Measurements from ENCODE around the gene ERAL1. TPM values are rescaled to one million over a fixed set of nuclear protein-coding genes. Genes with fewer than 3 reads are reported as not detected.

The ERAL1 gene
- total and polyA plus RNA-seq, 2 of the 13 experiments (the other 11 are each of a cell fraction or from before 2014, with no cell fraction given) = 46.9 to 72.2 TPM

DNA sequence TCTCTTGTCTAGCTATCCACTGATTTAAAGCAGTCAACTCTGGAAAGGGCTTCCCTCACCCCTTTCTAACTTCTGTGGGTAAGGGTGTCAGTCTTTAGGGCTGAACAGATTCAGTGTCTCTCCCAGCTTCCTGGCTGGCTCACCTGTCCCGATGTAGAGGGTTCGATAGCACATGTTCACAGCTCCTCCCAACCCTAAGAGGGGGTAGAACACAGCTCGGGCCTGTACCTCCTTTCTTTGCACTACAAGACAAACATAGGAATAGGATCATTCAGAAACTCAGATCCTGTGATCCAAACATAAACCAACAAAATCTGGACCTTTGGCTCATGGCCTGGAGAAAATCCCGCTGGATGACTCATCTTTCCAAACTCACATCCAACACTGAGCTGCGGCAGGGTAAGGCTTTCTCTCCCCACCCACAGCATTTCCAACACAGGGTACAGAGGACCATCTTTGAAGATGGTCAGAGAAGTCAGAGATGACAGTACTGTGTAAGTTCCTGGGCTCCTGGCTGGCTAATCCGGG is 53.9 kb downstream of the ERAL1 start (continued):
- TF ChIP-seq, protein P1, sequence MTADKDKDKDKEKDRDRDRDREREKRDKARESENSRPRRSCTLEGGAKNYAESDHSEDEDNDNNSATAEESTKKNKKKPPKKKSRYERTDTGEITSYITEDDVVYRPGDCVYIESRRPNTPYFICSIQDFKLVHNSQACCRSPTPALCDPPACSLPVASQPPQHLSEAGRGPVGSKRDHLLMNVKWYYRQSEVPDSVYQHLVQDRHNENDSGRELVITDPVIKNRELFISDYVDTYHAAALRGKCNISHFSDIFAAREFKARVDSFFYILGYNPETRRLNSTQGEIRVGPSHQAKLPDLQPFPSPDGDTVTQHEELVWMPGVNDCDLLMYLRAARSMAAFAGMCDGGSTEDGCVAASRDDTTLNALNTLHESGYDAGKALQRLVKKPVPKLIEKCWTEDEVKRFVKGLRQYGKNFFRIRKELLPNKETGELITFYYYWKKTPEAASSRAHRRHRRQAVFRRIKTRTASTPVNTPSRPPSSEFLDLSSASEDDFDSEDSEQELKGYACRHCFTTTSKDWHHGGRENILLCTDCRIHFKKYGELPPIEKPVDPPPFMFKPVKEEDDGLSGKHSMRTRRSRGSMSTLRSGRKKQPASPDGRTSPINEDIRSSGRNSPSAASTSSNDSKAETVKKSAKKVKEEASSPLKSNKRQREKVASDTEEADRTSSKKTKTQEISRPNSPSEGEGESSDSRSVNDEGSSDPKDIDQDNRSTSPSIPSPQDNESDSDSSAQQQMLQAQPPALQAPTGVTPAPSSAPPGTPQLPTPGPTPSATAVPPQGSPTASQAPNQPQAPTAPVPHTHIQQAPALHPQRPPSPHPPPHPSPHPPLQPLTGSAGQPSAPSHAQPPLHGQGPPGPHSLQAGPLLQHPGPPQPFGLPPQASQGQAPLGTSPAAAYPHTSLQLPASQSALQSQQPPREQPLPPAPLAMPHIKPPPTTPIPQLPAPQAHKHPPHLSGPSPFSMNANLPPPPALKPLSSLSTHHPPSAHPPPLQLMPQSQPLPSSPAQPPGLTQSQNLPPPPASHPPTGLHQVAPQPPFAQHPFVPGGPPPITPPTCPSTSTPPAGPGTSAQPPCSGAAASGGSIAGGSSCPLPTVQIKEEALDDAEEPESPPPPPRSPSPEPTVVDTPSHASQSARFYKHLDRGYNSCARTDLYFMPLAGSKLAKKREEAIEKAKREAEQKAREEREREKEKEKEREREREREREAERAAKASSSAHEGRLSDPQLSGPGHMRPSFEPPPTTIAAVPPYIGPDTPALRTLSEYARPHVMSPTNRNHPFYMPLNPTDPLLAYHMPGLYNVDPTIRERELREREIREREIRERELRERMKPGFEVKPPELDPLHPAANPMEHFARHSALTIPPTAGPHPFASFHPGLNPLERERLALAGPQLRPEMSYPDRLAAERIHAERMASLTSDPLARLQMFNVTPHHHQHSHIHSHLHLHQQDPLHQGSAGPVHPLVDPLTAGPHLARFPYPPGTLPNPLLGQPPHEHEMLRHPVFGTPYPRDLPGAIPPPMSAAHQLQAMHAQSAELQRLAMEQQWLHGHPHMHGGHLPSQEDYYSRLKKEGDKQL (CRISPR knock-in tag; IDR thresholded peaks at IDR 0.05; ENCODE audit: low read depth) = peak; percentile 43; the same call in 1 of the 2 replicates
- TF ChIP-seq GFI1 (CRISPR knock-in tag; IDR thresholded peaks at IDR 0.05; ENCODE audit: borderline replicate concordance) = peak; percentile 90
- no peak for TF ChIP-seq NR2F6 (IDR thresholded peaks at IDR 0.05)
- 0 out of 2 replicates have a peak, but pooled peaks have one; percentile 22 for TF ChIP-seq NR2F6 (CRISPR knock-in tag; IDR thresholded peaks at IDR 0.05)
- TF ChIP-seq, protein P2, sequence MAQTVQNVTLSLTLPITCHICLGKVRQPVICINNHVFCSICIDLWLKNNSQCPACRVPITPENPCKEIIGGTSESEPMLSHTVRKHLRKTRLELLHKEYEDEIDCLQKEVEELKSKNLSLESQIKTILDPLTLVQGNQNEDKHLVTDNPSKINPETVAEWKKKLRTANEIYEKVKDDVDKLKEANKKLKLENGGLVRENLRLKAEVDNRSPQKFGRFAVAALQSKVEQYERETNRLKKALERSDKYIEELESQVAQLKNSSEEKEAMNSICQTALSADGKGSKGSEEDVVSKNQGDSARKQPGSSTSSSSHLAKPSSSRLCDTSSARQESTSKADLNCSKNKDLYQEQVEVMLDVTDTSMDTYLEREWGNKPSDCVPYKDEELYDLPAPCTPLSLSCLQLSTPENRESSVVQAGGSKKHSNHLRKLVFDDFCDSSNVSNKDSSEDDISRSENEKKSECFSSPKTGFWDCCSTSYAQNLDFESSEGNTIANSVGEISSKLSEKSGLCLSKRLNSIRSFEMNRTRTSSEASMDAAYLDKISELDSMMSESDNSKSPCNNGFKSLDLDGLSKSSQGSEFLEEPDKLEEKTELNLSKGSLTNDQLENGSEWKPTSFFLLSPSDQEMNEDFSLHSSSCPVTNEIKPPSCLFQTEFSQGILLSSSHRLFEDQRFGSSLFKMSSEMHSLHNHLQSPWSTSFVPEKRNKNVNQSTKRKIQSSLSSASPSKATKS (CRISPR knock-in tag; IDR thresholded peaks at IDR 0.05) = no peak
- TF ChIP-seq MYC (CRISPR knock-in tag; IDR thresholded peaks at IDR 0.05; ENCODE audit: borderline replicate concordance) = peak; percentile 66; the same call in 1 of the 2 replicates
- TF ChIP-seq, protein P3, sequence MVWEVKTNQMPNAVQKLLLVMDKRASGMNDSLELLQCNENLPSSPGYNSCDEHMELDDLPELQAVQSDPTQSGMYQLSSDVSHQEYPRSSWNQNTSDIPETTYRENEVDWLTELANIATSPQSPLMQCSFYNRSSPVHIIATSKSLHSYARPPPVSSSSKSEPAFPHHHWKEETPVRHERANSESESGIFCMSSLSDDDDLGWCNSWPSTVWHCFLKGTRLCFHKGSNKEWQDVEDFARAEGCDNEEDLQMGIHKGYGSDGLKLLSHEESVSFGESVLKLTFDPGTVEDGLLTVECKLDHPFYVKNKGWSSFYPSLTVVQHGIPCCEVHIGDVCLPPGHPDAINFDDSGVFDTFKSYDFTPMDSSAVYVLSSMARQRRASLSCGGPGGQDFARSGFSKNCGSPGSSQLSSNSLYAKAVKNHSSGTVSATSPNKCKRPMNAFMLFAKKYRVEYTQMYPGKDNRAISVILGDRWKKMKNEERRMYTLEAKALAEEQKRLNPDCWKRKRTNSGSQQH (CRISPR knock-in tag; IDR thresholded peaks at IDR 0.05; ENCODE audit: low read depth) = 0 out of 2 replicates have a peak, but pooled peaks have one; percentile 43
- TF ChIP-seq, protein P4, sequence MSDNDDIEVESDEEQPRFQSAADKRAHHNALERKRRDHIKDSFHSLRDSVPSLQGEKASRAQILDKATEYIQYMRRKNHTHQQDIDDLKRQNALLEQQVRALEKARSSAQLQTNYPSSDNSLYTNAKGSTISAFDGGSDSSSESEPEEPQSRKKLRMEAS (IDR thresholded peaks at IDR 0.05) = peak; percentile 46; the same call in 1 of the 2 replicates
- TF ChIP-seq, protein P5, sequence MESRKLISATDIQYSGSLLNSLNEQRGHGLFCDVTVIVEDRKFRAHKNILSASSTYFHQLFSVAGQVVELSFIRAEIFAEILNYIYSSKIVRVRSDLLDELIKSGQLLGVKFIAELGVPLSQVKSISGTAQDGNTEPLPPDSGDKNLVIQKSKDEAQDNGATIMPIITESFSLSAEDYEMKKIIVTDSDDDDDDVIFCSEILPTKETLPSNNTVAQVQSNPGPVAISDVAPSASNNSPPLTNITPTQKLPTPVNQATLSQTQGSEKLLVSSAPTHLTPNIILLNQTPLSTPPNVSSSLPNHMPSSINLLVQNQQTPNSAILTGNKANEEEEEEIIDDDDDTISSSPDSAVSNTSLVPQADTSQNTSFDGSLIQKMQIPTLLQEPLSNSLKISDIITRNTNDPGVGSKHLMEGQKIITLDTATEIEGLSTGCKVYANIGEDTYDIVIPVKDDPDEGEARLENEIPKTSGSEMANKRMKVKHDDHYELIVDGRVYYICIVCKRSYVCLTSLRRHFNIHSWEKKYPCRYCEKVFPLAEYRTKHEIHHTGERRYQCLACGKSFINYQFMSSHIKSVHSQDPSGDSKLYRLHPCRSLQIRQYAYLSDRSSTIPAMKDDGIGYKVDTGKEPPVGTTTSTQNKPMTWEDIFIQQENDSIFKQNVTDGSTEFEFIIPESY (CRISPR knock-in tag; IDR thresholded peaks at IDR 0.05) = peak; percentile 13; the same call in 1 of the 2 replicates
- TF ChIP-seq, protein P6, sequence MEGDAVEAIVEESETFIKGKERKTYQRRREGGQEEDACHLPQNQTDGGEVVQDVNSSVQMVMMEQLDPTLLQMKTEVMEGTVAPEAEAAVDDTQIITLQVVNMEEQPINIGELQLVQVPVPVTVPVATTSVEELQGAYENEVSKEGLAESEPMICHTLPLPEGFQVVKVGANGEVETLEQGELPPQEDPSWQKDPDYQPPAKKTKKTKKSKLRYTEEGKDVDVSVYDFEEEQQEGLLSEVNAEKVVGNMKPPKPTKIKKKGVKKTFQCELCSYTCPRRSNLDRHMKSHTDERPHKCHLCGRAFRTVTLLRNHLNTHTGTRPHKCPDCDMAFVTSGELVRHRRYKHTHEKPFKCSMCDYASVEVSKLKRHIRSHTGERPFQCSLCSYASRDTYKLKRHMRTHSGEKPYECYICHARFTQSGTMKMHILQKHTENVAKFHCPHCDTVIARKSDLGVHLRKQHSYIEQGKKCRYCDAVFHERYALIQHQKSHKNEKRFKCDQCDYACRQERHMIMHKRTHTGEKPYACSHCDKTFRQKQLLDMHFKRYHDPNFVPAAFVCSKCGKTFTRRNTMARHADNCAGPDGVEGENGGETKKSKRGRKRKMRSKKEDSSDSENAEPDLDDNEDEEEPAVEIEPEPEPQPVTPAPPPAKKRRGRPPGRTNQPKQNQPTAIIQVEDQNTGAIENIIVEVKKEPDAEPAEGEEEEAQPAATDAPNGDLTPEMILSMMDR (CRISPR knock-in tag; IDR thresholded peaks at IDR 0.05) = 0 out of 2 replicates have a peak, but pooled peaks have one; percentile 5
- no peak for TF ChIP-seq HCFC1 (IDR thresholded peaks at IDR 0.05; ENCODE audit: low read depth, low read length)
- TF ChIP-seq FOSL1 (CRISPR knock-in tag; IDR thresholded peaks at IDR 0.05; ENCODE audit: borderline replicate concordance) = peak; percentile 79; the same call in 1 of the 2 replicates
- TF ChIP-seq LCORL (IDR thresholded peaks at IDR 0.05) = no peak
- TF ChIP-seq LCORL (CRISPR knock-in tag; IDR thresholded peaks at IDR 0.05) = peak; percentile 67; the same call in 1 of the 2 replicates

All from HepG2 (cell line).